ENCODE data around the gene CRNKL1.

- TF ChIP-seq, protein P1, sequence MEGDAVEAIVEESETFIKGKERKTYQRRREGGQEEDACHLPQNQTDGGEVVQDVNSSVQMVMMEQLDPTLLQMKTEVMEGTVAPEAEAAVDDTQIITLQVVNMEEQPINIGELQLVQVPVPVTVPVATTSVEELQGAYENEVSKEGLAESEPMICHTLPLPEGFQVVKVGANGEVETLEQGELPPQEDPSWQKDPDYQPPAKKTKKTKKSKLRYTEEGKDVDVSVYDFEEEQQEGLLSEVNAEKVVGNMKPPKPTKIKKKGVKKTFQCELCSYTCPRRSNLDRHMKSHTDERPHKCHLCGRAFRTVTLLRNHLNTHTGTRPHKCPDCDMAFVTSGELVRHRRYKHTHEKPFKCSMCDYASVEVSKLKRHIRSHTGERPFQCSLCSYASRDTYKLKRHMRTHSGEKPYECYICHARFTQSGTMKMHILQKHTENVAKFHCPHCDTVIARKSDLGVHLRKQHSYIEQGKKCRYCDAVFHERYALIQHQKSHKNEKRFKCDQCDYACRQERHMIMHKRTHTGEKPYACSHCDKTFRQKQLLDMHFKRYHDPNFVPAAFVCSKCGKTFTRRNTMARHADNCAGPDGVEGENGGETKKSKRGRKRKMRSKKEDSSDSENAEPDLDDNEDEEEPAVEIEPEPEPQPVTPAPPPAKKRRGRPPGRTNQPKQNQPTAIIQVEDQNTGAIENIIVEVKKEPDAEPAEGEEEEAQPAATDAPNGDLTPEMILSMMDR (IDR thresholded peaks at IDR 0.05): no peak
- no peak for TF ChIP-seq POLR2A (IDR thresholded peaks at IDR 0.05)
These were observed 30.4 kb downstream of the CRNKL1 start for GRCh38 chr20:20021835-20022234.

Measured in prostate gland (tissue), 2 donors.